K562 (cell line): ENCODE results near the gene NOP16. TPM values are rescaled to one million over a fixed set of nuclear protein-coding genes. Genes with fewer than 3 reads are reported as not detected.

ENCODE experiments used
- ARNT ChIP-seq, 2 experiments: fragments of 450-650 bp; IDR thresholded peaks; 2 replicates each; pipeline ENCODE4 v1.6.1; 2016; ENCODE audit warnings: mild to moderate bottlenecking in 1 of 2
- BRD9 ChIP-seq: fragments of 450-650 bp; IDR thresholded peaks from 2 replicates; pipeline ENCODE4 v1.6.1; 2018; ENCODE audit warnings: low read depth; ENCODE audit not compliant: partially characterized antibody
- CBX5 ChIP-seq: IDR thresholded peaks from 2 replicates; pipeline ENCODE4 v1.6.1; 2014; ENCODE audit warnings: low read depth, borderline replicate concordance
- GATA2 ChIP-seq: sonication (generic); formaldehyde crosslinking; IDR thresholded peaks from 2 replicates; pipeline ENCODE4 v1.4.0; 2020; ENCODE audit warnings: mild to moderate bottlenecking, missing genetic modification reagents
- MTF1 ChIP-seq: fragments of 250-450 bp; sonication (Bioruptor Pico); IDR thresholded peaks from 2 replicates; pipeline ENCODE4 v1.9.0; 2021; ENCODE audit warnings: moderate library complexity, mild to moderate bottlenecking, inconsistent platforms, borderline replicate concordance
- NCOA1 ChIP-seq: fragments of 450-650 bp; IDR thresholded peaks from 2 replicates; pipeline ENCODE4 v1.6.1; 2016; ENCODE audit warnings: low read depth
- NCOA4 ChIP-seq: fragments of 450-650 bp; IDR thresholded peaks from 2 replicates; pipeline ENCODE4 v1.6.1; 2018; ENCODE audit warnings: mild to moderate bottlenecking; ENCODE audit not compliant: partially characterized antibody
- ZNF707 ChIP-seq: fragments of 250-450 bp; sonication (Bioruptor Pico); conservative IDR thresholded peaks from 2 replicates; pipeline ENCODE4 v1.8.0; 2022; ENCODE audit warnings: inconsistent platforms, mild to moderate bottlenecking, moderate library complexity
- polyA plus RNA-seq, 8 experiments: library from polyadenylated mRNA; depleted of rRNA in 4 of 8; stranded (reverse) in 5 of 8; unstranded in 3 of 8; fragments of >200 nt; fragmentation: Nextera tagmentation in 2 of 8; fragmentation: Illumina TruSeq in 1 of 8; extraction: Ambion mirVana in 2 of 8; extraction: Trizol in 1 of 8; gene quantifications; 2 replicates each; pipeline versions ENCODE4 v1.2.1 to v1.2.3, GENCODE V29; 2011 to 2014; ENCODE audit warnings: inconsistent platforms in 1 of 8, missing spikeins in 1 of 8
- total RNA-seq, 7 experiments: library from RNA; depleted of rRNA in 6 of 7; stranded (reverse); fragments of >200 nt in 6 of 7; fragmentation: Illumina TruSeq in 2 of 7; extraction: Trizol in 2 of 7; gene quantifications; 2 replicates each; pipeline versions ENCODE4 v1.2.1 to v1.2.3, GENCODE V29; 2011 to 2021; ENCODE audit warnings: low replicate concordance in 1 of 7
- TF ChIP-seq, protein P1 (sequence below): fragments of 450-650 bp; IDR thresholded peaks from 2 replicates; pipeline ENCODE4 v1.6.1; 2018; ENCODE audit not compliant: partially characterized antibody
- TF ChIP-seq, protein P2 (sequence below): sonication (generic); formaldehyde crosslinking; IDR thresholded peaks from 2 replicates; pipeline ENCODE4 v1.8.0; 2022; ENCODE audit warnings: missing genetic modification reagents, mild to moderate bottlenecking, borderline replicate concordance
- TF ChIP-seq, protein P3 (sequence below): fragments of 450-650 bp; formaldehyde crosslinking; IDR thresholded peaks from 2 replicates; pipeline ENCODE4 v1.4.0; 2022; ENCODE audit warnings: mild to moderate bottlenecking, moderate library complexity
- TF ChIP-seq, protein P4 (sequence below): fragments of 150-350 bp; conservative IDR thresholded peaks from 2 replicates; pipeline ENCODE4 v1.6.1; 2014; ENCODE audit warnings: low read length
- TF ChIP-seq, protein P5 (sequence below): IDR thresholded peaks from 2 replicates; pipeline ENCODE4 v1.6.1; 2012; ENCODE audit warnings: low read depth, low read length, improper control_type of control experiment, borderline replicate concordance

Gene NOP16
- total and polyA plus RNA-seq, 9 of the 15 experiments (the other 6 are each of a cell fraction or from before 2014, with no cell fraction given): 92.5 to 342 (median 148) TPM

DNA sequence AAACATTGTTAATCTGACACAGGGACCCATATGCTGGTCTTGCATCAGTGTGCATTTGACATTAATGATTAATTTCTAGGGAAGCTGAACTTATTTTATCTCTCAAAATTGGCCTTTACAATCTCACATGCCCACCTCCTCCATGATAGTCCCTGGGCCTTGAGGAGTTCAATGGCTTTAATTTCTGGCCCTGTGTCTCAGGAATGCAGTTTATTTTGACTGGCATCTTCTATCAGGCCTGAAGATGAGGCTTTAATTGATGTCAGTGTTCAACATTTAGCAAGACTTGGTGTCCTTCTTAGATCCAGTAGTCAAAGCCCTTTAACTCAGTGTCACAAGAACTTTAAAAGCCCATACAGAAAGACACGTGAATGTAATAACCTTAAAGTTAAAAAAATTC lies 38.5 kb upstream of the NOP16 start (continued):
- TF ChIP-seq, protein P1, sequence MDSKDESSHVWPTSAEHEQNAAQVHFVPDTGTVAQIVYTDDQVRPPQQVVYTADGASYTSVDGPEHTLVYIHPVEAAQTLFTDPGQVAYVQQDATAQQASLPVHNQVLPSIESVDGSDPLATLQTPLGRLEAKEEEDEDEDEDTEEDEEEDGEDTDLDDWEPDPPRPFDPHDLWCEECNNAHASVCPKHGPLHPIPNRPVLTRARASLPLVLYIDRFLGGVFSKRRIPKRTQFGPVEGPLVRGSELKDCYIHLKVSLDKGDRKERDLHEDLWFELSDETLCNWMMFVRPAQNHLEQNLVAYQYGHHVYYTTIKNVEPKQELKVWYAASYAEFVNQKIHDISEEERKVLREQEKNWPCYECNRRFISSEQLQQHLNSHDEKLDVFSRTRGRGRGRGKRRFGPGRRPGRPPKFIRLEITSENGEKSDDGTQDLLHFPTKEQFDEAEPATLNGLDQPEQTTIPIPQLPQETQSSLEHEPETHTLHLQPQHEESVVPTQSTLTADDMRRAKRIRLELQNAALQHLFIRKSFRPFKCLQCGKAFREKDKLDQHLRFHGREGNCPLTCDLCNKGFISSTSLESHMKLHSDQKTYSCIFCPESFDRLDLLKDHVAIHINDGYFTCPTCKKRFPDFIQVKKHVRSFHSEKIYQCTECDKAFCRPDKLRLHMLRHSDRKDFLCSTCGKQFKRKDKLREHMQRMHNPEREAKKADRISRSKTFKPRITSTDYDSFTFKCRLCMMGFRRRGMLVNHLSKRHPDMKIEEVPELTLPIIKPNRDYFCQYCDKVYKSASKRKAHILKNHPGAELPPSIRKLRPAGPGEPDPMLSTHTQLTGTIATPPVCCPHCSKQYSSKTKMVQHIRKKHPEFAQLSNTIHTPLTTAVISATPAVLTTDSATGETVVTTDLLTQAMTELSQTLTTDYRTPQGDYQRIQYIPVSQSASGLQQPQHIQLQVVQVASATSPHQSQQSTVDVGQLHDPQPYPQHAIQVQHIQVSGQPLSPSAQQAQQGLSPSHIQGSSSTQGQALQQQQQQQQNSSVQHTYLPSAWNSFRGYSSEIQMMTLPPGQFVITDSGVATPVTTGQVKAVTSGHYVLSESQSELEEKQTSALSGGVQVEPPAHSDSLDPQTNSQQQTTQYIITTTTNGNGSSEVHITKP: no peak
- TF ChIP-seq NCOA1 (no peak), MTF1 (CRISPR knock-in tag) (no peak), ARNT (IDR thresholded peaks at IDR 0.05) (no peak), CBX5 (no peak), ZNF707 (CRISPR knock-in tag) (no peak), BRD9 (no peak), NCOA4 (no peak), GATA2 (no peak)
- TF ChIP-seq, protein P2, sequence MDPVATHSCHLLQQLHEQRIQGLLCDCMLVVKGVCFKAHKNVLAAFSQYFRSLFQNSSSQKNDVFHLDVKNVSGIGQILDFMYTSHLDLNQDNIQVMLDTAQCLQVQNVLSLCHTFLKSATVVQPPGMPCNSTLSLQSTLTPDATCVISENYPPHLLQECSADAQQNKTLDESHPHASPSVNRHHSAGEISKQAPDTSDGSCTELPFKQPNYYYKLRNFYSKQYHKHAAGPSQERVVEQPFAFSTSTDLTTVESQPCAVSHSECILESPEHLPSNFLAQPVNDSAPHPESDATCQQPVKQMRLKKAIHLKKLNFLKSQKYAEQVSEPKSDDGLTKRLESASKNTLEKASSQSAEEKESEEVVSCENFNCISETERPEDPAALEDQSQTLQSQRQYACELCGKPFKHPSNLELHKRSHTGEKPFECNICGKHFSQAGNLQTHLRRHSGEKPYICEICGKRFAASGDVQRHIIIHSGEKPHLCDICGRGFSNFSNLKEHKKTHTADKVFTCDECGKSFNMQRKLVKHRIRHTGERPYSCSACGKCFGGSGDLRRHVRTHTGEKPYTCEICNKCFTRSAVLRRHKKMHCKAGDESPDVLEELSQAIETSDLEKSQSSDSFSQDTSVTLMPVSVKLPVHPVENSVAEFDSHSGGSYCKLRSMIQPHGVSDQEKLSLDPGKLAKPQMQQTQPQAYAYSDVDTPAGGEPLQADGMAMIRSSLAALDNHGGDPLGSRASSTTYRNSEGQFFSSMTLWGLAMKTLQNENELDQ: no peak
- TF ChIP-seq, protein P3, sequence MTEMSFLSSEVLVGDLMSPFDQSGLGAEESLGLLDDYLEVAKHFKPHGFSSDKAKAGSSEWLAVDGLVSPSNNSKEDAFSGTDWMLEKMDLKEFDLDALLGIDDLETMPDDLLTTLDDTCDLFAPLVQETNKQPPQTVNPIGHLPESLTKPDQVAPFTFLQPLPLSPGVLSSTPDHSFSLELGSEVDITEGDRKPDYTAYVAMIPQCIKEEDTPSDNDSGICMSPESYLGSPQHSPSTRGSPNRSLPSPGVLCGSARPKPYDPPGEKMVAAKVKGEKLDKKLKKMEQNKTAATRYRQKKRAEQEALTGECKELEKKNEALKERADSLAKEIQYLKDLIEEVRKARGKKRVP: no peak
- TF ChIP-seq, protein P4, sequence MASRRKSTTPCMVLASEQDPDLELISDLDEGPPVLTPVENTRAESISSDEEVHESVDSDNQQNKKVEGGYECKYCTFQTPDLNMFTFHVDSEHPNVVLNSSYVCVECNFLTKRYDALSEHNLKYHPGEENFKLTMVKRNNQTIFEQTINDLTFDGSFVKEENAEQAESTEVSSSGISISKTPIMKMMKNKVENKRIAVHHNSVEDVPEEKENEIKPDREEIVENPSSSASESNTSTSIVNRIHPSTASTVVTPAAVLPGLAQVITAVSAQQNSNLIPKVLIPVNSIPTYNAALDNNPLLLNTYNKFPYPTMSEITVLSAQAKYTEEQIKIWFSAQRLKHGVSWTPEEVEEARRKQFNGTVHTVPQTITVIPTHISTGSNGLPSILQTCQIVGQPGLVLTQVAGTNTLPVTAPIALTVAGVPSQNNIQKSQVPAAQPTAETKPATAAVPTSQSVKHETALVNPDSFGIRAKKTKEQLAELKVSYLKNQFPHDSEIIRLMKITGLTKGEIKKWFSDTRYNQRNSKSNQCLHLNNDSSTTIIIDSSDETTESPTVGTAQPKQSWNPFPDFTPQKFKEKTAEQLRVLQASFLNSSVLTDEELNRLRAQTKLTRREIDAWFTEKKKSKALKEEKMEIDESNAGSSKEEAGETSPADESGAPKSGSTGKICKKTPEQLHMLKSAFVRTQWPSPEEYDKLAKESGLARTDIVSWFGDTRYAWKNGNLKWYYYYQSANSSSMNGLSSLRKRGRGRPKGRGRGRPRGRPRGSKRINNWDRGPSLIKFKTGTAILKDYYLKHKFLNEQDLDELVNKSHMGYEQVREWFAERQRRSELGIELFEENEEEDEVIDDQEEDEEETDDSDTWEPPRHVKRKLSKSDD: no peak
- TF ChIP-seq, protein P5, sequence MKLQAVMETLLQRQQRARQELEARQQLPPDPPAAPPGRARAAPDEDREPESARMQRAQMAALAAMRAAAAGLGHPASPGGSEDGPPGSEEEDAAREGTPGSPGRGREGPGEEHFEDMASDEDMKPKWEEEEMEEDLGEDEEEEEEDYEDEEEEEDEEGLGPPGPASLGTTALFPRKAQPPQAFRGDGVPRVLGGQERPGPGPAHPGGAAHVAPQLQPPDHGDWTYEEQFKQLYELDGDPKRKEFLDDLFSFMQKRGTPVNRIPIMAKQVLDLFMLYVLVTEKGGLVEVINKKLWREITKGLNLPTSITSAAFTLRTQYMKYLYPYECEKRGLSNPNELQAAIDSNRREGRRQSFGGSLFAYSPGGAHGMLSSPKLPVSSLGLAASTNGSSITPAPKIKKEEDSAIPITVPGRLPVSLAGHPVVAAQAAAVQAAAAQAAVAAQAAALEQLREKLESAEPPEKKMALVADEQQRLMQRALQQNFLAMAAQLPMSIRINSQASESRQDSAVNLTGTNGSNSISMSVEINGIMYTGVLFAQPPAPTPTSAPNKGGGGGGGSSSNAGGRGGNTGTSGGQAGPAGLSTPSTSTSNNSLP: no peak
